Measurements from ENCODE around the gene FGG.
A peak's percentile ranks its signal among the peaks of the same experiment; 100 is the strongest.

GRCh38 chr4:154622598-154622997, 10.1 kb upstream of the FGG start:
- TF ChIP-seq POLR2A (IDR thresholded peaks at IDR 0.05) = no peak
- TF ChIP-seq POLR2AphosphoS5 (IDR thresholded peaks at IDR 0.05) = no peak
- TF ChIP-seq CTCF (IDR thresholded peaks at IDR 0.05) = peak; percentile 8 to 17

All from suprapubic skin (tissue), 4 donors.